Motor neuron (in vitro differentiated cells): ENCODE measurements around the gene PLXNA4. TPM values are rescaled to one million over a fixed set of nuclear protein-coding genes. Genes with fewer than 3 reads are reported as not detected.

Experiments used
- ATAC-seq, 8 experiments: fragments of 200-7000 bp; cut with Tn5 transposase; replicated peaks in 6 of 8; 2 replicates each; pipeline ENCODE4 v1.8.0; 2021; ENCODE audit warnings: mild to moderate bottlenecking in 8 of 8, moderate library complexity in 8 of 8
- H3K27ac ChIP-seq, 2 donors: fragments of 250-450 bp; sonication (Bioruptor Pico); 2 replicates each; pipeline ENCODE4 v1.9.0; 2021; ENCODE audit warnings: antibody characterized with exemption in 2 of 2, mild to moderate bottlenecking in 2 of 2, moderate library complexity in 1 of 2
- H3K4me1 ChIP-seq, 2 donors: fragments of 250-450 bp; sonication (Bioruptor Pico); replicated peaks in 1 of 2; 2 replicates each; pipeline ENCODE4 v1.6.1; 2021; ENCODE audit warnings: antibody characterized with exemption in 2 of 2, mild to moderate bottlenecking in 2 of 2, moderate library complexity in 1 of 2
- H3K4me3 ChIP-seq, 5 donors: fragments of 250-450 bp; sonication (Bioruptor Pico); 2 replicates each; pipeline ENCODE4 v1.9.0; 2021; ENCODE audit warnings: antibody characterized with exemption in 5 of 5, mild to moderate bottlenecking in 5 of 5, moderate library complexity in 4 of 5
- WGBS, 10 experiments: fragments of 450-650 bp; shearing (Covaris generic); methylation state at CpG; one replicate each; pipeline ENCODE4 v1.0.0; 2022; 5-methylcytosine and 5-hydroxymethylcytosine counted together
- in situ Hi-C, 9 experiments: fragments of 400-800 bp; cut with MboI; loops; one replicate each; pipeline ENCODE4 v1.15.0; 2021; ENCODE audit warnings: low sequenced_read_pairs in 9 of 9, low pct_unique_long_range_greater_than_20kb in 2 of 9; ENCODE audit not compliant: unreplicated experiment in 9 of 9
- total RNA-seq, 8 experiments: library from RNA; unstranded; fragments of 300-600 nt; gene quantifications; 2 replicates each; pipeline versions ENCODE4 v1.2.3 to v1.2.4, GENCODE V29; 2022

Gene PLXNA4
- total RNA-seq, 8 experiments from 2014 or later = 0.38 to 8.5 (median 2.6) TPM

DNA sequence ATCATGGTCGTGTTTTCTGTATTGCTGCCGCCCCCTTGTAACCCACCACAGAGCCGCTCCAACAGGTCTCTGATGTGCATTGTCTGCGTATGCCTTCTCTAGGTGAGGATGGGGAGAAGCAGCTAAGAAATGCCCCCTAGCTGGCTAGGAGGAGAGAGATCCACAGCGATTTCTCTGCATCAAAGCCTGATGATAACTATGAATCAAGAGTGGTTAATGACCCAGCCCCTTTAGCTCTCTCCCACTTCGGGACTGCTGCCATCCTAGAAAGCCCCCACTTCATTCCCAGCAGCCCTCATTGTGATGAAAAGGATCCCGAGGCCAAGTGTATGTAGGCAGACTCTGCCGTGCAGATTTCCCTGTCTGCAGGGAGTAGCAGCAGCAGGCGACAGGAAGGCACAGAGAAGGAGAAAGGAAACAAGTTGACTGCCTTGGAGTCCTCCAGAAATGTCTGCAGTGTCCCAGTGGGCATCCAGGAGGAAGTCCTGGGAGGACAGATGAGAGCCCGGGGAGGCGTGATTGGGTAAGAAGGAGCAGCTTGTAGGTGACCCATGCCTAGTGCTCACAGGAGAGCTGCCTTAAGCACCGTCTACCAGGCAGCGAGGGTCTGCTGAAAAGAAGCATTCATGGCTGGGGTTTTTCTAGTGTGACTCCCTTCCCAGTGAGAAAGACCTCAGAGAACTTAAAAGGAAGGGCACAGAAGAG lies 2.9 kb downstream of the PLXNA4 start:
- peaks cover 6 to 8% of the 10 kb centered on the region in 2 donors for H3K4me1 ChIP-seq
- WGBS, 10 experiments = 0 to 100% (median 6%) methylated on average over 1 to 6 of the region's 13 CpGs; no CpG with 5 or more reads in 2 of the 10 experiments
- in situ Hi-C loops = loop anchor here in 2 of 9 experiments (25.0 kb wide), 2 partner anchors 161 to 261 kb away; no protein-coding TSS in a partner anchor
- no peak for ATAC-seq
- no peak overlapping the region for H3K27ac ChIP-seq
- H3K4me3 ChIP-seq = peak overlapping the region in 2 of 5 donors; percentile 50 to 52

DNA sequence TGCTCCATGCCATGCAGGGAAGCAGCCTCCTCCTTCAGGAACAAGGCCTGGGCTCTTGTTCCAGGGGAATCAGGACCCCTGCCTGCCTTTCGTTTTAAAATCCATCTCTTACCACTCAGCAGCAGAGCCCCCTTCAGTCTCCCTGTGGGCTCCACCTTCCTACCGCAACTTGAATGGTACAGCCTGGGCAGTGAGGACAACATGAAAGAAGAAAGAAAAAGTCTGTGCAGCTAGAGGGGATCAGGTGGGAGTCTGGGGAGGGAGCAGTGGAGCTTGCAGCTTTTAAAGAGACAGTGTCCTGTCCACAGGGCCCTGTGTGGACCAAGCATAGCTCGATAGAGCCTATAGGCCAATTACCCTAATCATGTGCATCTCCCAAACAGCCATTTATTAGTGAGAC lies 3.7 kb downstream of the PLXNA4 start:
- Histone ChIP-seq H3K4me3 (peak overlapping the region in 1 of 5 donors; percentile 50), H3K4me1 (peaks cover 6 to 8% of the 10 kb centered on the region in 2 donors)

DNA sequence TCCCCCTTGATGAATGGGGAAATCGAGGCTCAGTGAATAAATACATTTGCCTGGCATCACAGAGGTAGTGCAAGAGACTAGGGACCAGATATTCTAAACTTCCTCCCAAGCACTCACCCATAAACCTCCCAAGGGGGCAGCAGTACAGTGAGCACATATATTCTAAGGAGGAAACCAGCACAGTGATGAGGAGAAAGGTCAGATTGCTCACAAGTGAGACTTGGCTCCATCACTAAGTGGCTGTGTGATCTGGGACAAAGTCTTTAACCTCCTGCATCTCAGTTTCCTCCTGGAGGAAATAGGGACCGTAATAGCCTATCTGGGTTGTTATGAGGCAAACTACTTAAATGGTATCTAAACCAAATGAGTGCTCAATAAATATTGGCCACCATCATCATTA lies 4.3 kb downstream of the PLXNA4 start:
- H3K4me1 ChIP-seq = peaks cover 6 to 8% of the 10 kb centered on the region in 2 donors
- WGBS, 10 experiments = 0 to 100% (median 57%) methylated on average over 1 to 2 of the region's 2 CpGs; no CpG with 5 or more reads in 1 of the 10 experiments
- no peak overlapping the region for H3K27ac ChIP-seq
- no peak overlapping the region for H3K4me3 ChIP-seq
- in situ Hi-C loops = loop anchor here in 2 of 9 experiments (25.0 kb wide), 2 partner anchors 160 to 260 kb away; no protein-coding TSS in a partner anchor
- ATAC-seq = no peak

More for the DNA sequence above, 3.7 kb downstream of the PLXNA4 start:
- WGBS, 10 experiments = 0 to 92% (median 18%) methylated on average over 1 to 2 of the region's 3 CpGs; no CpG with 5 or more reads in 4 of the 10 experiments
- H3K27ac ChIP-seq = no peak overlapping the region
- in situ Hi-C loops = loop anchor here in 2 of 9 experiments (25.0 kb wide), 2 partner anchors 160 to 260 kb away; no protein-coding TSS in a partner anchor
- ATAC-seq = no peak

DNA sequence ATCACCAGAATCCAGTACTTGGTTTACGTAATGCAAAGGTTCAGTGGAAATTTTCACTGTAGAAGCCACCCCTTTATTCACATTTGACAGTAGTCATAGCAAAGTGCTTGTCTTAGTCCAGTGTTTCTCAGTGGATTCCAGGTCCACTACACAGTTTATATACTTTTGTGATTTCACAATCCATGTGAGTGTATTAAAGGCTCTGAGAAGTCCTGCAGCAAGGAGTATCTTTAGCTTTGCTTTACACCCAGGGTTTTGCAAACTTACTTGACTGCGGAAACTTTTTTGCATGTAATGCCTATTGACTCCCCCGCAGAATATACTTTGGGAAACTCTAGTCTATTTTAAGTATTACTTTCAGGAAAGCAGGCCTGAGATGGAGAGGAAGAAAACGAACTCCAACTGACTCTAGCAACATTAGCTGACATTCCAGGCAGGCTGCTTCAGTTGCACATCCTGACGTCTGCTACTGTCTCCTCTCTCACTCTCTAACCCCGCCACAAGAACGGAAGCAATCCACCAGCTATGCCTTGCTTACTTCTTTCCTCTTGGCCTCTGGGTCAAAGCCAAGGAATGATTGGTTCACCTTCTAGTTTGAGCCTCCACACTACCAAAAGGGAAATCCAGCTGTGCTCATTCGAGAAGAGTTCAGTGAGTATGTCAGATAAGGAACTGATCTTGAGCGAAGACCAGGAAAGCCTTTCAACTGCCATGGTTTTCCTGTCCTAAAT lies 6.2 kb downstream of the PLXNA4 start:
- Histone ChIP-seq H3K27ac (no peak overlapping the region), H3K4me1 (peaks cover 9 to 12% of the 10 kb centered on the region in 2 donors), H3K4me3 (no peak overlapping the region)
- in situ Hi-C loops = loop anchor here in 2 of 9 experiments (25.0 kb wide), 2 partner anchors 158 to 258 kb away; no protein-coding TSS in a partner anchor
- WGBS, 10 experiments = 48 to 88% (median 80%) methylated on average over 1 to 9 of the region's 9 CpGs; no CpG with 5 or more reads in 1 of the 10 experiments
- no peak for ATAC-seq

DNA sequence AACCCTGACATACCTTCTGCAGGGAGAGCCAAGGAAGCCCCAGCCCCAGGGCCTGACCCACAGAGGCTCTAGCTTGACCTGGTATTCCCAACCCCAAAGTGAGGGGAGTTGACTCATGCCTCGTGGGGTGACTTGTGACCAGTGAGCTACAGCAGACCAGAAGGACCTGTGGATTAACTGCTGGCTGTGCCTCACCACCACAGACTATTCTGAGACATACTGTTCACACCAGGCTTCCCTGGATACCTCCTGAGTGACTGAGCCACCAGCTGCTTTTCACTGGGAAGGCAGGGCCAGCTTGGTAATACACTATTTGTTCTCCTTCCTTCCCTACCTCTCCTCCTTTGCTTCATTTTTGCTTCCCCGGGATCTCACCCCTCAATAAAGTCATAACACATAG lies 7.3 kb downstream of the PLXNA4 start:
- Histone ChIP-seq H3K4me1 (peaks cover 7 to 14% of the 10 kb centered on the region in 2 donors), H3K27ac (no peak overlapping the region), H3K4me3 (no peak overlapping the region)
- 33 to 100% (median 69%) methylated on average over 1 to 2 of the region's 2 CpGs; no CpG with 5 or more reads in 4 of the 10 experiments for WGBS, 10 experiments
- no peak for ATAC-seq
- in situ Hi-C loops = loop anchor here in 2 of 9 experiments (25.0 kb wide), 2 partner anchors 157 to 257 kb away; no protein-coding TSS in a partner anchor

DNA sequence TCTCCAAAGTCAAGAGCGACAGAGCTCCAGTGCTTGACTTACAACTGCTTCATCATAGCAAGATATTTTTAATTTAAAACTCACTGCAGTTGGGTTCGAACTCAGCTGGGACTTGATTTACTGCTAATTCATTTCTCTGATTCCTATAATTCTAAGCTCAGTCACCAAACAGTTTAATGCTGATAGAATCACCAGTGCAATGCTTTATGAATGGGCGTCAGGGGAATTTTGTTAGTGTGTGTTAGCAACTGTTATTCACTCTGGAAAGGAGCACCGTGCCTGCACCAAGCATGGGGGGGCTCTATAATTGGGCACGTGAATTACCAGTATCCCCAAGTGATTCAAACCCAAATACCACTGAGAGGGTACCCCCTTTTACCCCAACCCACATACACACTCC lies 10.4 kb downstream of the PLXNA4 start:
- peak in 5 of 8 experiments; percentile 37 to 96 (median 81) for ATAC-seq
- Histone ChIP-seq H3K4me1 (peaks cover 7 to 14% of the 10 kb centered on the region in 2 donors), H3K4me3 (no peak overlapping the region), H3K27ac (no peak overlapping the region)
- WGBS, 10 experiments = 0 to 80% (median 37%) methylated on average over 1 to 5 of the region's 5 CpGs; no CpG with 5 or more reads in 3 of the 10 experiments
- in situ Hi-C loops = loop anchor here in 2 of 9 experiments (25.0 kb wide), 2 partner anchors 154 to 254 kb away; no protein-coding TSS in a partner anchor

DNA sequence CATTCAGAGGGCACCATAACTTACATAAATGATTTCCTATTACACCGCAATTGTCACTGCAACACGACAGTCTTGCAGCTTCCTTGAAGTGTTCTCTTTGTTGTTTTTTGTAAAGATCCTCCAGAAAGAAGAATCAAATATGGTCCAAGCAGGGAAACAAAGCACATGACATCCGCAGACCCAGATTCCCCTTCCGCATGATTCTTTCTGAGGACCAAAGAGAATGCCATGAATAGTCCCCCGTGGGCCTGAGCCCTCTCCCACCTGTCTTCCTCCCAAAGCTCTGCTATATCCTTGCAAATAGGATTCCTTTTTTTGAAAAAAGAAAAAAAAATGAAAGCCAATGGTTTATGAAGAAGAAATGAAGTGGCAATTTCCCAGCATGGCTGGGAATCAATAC lies 10.8 kb downstream of the PLXNA4 start:
- Histone ChIP-seq H3K27ac (no peak overlapping the region), H3K4me3 (no peak overlapping the region), H3K4me1 (peaks cover 7 to 14% of the 10 kb centered on the region in 2 donors)
- 20 to 100% (median 71%) methylated on average over 1 to 5 of the region's 5 CpGs; no CpG with 5 or more reads in 1 of the 10 experiments for WGBS, 10 experiments
- peak in 1 of 8 experiments; percentile 56 for ATAC-seq
- in situ Hi-C loops = loop anchor here in 2 of 9 experiments (25.0 kb wide), 2 partner anchors 153 to 253 kb away; no protein-coding TSS in a partner anchor

DNA sequence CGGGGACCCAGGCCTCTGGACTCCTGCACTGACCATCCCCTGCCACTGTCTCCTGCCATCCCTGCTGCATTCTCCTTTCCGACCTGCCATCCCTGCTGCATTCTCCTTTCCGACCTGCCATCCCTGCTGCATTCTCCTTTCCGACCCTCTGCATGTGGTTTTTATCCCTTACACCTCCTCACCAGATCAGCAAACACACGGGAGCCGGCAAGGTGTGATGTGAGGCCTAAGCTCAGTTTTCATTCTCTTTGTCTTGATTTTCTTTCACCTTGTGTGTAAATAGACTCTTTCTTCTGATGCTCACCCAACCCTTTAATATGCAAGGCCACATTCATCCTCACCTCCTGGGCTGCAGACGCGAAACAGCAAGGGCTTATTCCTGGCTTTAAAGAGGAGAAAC lies 11.4 kb downstream of the PLXNA4 start:
- 35 to 86% (median 53%) methylated on average over 1 to 8 of the region's 8 CpGs; no CpG with 5 or more reads in 2 of the 10 experiments for whole genome bisulfite sequencing, 10 experiments
- ATAC-seq = no peak
- Histone ChIP-seq H3K4me1 (peaks cover 7 to 14% of the 10 kb centered on the region in 2 donors), H3K4me3 (no peak overlapping the region), H3K27ac (no peak overlapping the region)
- in situ Hi-C loops = loop anchor here in 2 of 9 experiments (25.0 kb wide), 2 partner anchors 153 to 253 kb away; no protein-coding TSS in a partner anchor

DNA sequence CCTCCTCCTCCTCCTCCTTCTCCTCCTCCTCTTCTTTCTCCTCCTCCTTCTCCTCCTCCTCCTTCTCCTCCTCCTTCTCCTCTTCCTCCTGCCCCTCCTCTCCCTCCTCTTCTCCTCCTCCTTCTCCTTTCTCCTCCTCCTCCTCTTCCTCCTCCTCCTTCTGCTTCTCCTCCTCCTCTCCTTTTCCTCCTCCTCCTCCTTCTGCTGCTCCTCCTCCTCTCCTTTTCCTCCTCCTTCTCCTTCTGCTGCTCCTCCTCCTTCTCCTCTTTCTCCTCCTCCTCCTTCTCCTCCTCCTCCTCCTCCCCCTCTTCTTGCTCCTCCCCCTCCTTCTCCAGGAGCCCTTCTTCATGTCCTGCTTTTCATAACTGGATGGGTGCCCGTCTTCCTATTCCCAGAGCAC lies 12.2 kb downstream of the PLXNA4 start:
- H3K4me1 ChIP-seq = peaks cover 7 to 14% of the 10 kb centered on the region in 2 donors
- in situ Hi-C loops = loop anchor here in 2 of 9 experiments (25.0 kb wide), 2 partner anchors 152 to 252 kb away; no protein-coding TSS in a partner anchor
- WGBS, 10 experiments = 0 to 40% methylated on average over 1 of the region's 1 CpG; no CpG with 5 or more reads in 8 of the 10 experiments
- no peak for ATAC-seq
- no peak overlapping the region for H3K27ac ChIP-seq
- H3K4me3 ChIP-seq = no peak overlapping the region

DNA sequence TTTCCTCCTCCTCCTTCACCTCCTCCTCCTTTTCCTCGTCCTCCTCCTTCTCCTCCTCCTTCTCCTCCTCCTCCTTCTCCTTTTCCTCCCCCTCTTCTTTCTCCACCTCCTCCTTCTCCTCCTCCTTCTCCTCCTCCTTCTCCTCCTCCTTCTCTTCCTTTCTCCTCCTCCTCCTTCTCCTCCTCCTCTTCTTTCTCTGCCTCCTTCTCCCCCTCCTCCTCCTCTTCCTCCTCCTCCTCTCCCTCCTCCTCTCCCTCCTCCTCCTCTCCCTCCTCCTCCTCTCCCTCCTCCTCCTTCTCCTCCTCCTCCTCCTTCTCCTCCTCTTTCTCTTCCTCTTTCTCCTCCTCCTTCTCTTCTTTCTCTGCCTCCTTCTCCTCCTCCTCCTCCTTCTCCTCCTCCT lies 13.6 kb downstream of the PLXNA4 start:
- in situ Hi-C loops = loop anchor here in 2 of 9 experiments (25.0 kb wide), 2 partner anchors 150 to 250 kb away; no protein-coding TSS in a partner anchor
- Histone ChIP-seq H3K4me3 (no peak overlapping the region), H3K27ac (no peak overlapping the region), H3K4me1 (peaks cover 7 to 14% of the 10 kb centered on the region in 2 donors)
- no peak for ATAC-seq
- no CpG with 5 or more reads among the region's 1 CpG for WGBS, 10 experiments

DNA sequence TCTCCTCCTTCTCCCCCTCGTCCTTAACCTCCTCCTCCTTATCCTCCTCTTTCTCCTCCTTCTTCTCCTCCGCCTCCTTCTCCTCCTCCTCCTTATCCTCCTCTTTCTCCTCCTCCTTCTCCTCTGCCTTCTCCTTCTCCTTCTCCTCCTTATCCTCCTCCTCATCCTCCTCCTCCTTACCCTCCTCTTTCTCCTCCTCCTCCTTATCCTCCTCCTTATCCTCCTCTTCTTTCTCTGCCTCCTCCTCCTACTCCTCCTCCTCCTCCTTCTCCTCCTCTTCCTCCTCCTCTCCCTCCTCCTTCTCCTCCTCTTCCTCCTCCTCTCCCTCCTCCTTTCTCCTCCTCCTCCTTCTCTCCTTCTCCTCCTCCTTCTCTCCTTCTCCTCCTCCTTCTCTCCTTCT lies 14.5 kb downstream of the PLXNA4 start:
- no peak overlapping the region for H3K27ac ChIP-seq
- in situ Hi-C loops = loop anchor here in 2 of 9 experiments (25.0 kb wide), 2 partner anchors 149 to 249 kb away; no protein-coding TSS in a partner anchor
- H3K4me3 ChIP-seq = no peak overlapping the region
- no peak for ATAC-seq
- WGBS, 10 experiments = no CpG with 5 or more reads among the region's 2 CpGs
- H3K4me1 ChIP-seq = peaks cover 7 to 14% of the 10 kb centered on the region in 2 donors

DNA sequence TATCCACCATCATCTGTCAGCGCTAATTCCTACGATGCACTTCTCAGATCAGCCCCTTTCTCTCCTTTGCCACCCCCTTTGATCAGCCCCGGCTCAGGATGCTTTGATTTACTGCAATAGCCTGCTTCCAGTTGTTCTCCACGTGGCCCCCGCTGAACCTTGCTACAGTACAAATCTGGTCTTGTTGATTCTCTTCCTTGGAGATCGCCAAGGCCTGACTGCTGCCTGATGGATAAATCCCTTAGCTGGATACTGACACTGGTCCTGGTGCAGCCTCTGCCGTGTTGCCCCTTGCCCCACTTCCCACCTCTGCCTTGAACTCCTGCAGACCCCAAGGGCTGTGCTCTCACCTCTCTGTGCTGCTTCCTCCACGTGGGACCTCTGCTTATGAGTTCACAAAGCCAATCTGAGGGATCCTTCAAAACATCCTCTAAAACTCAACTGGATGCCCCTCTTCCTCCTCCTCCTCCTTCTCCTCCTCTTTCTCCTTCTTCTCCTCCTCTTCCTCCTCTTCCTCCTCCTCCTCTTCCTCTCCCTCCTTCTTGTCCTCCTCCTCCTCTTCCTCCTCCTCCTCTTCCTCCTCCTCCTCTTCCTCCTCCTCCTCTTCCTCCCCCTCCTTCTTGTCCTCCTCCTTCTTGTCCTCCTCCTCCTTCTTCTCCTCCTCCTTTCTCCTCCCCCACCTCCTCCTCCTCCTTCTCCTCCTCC lies 15.3 kb downstream of the PLXNA4 start:
- WGBS, 10 experiments = 60 to 94% (median 68%) methylated on average over 1 to 6 of the region's 8 CpGs; no CpG with 5 or more reads in 4 of the 10 experiments
- Histone ChIP-seq H3K4me1 (peaks cover 4 to 10% of the 10 kb centered on the region in 2 donors), H3K27ac (no peak overlapping the region), H3K4me3 (no peak overlapping the region)
- ATAC-seq = peak in 1 of 8 experiments; percentile 27
- in situ Hi-C loops = loop anchor here in 2 of 9 experiments (25.0 kb wide), 2 partner anchors 149 to 249 kb away; no protein-coding TSS in a partner anchor
